GM23248 (cell line): ENCODE measurements around the gene TRIP12.

Experiments
- EZH2 ChIP-seq: fragments of 200-600 bp; sonication (generic); IDR thresholded peaks from 2 replicates; pipeline ENCODE4 v1.6.1; 2018; ENCODE audit warnings: antibody characterized with exemption, mild to moderate bottlenecking; ENCODE audit not compliant: insufficient read depth, poor library complexity, severe bottlenecking
- EZH2phosphoT487 ChIP-seq: fragments of 200-600 bp; sonication (generic); IDR thresholded peaks from 2 replicates; pipeline ENCODE4 v1.6.1; 2018; ENCODE audit warnings: antibody characterized with exemption, moderate library complexity, mild to moderate bottlenecking, low read depth; ENCODE audit not compliant: insufficient read depth

- TF ChIP-seq EZH2phosphoT487, result no peak
- no peak for TF ChIP-seq EZH2
Observed at GRCh38 chr2:229921101-229921891, 513 bp downstream of the TRIP12 start.
